ENCODE data around the gene CTCF.
A peak's percentile ranks its signal among the peaks of the same experiment; 100 is the strongest.

CTCF gene

DNA sequence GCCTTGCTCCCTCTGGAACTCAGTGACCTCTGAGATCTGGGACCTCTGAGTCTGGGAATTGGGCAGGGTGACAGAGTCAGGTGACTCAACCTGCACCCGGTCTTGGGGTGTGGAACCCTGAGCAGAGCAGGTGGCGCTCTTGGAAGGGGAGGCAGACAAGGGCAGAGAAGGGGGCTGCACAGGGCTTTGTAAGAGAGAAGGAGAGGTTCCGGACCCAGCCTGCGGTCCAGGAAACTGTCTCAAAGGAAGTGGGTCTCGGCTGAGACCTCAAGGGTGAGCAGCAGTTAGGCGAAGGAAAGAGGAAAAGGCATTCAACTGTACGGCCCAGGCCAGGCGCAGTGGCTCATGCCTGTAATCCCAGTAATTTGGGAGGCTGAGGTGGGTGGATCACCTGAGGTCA, 43.6 kb upstream of the CTCF start:
- no peak for DNase-seq (ENCODE audit: low read depth in 2 of 2)
- no peak overlapping the region for H3K4me3 ChIP-seq (replicated peaks in 1 of 2; ENCODE audit: low read depth in 2 of 2, low read length in 2 of 2)
- TF ChIP-seq, protein P1, sequence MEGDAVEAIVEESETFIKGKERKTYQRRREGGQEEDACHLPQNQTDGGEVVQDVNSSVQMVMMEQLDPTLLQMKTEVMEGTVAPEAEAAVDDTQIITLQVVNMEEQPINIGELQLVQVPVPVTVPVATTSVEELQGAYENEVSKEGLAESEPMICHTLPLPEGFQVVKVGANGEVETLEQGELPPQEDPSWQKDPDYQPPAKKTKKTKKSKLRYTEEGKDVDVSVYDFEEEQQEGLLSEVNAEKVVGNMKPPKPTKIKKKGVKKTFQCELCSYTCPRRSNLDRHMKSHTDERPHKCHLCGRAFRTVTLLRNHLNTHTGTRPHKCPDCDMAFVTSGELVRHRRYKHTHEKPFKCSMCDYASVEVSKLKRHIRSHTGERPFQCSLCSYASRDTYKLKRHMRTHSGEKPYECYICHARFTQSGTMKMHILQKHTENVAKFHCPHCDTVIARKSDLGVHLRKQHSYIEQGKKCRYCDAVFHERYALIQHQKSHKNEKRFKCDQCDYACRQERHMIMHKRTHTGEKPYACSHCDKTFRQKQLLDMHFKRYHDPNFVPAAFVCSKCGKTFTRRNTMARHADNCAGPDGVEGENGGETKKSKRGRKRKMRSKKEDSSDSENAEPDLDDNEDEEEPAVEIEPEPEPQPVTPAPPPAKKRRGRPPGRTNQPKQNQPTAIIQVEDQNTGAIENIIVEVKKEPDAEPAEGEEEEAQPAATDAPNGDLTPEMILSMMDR (IDR thresholded peaks at IDR 0.05; ENCODE audit: low read depth, low read length): no peak

DNA sequence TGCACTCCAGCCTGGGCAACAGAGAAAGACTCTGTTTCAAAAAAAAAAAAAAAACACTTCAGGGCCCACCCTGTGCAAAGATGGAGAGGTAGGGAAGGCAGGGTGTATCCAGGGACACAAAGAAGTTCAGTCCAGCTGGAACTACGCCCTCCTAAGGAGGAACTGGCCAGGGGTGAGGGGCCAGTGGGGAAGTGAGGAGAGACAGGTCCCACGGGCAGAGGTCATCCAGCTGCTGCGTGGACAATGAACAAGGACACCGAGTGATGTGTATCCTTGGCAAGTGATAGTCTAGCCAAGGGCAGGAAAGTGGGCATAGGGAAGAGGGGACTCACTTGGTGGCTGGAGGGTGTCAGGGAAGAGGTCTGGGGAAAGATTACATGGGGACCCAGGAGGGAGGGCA, 43.1 kb upstream of the CTCF start:
- TF ChIP-seq, protein P1 (IDR thresholded peaks at IDR 0.05; ENCODE audit: low read depth, low read length): no peak
- H3K4me3 ChIP-seq (replicated peaks in 1 of 2; ENCODE audit: low read depth in 2 of 2, low read length in 2 of 2): no peak overlapping the region
- no peak for DNase-seq (ENCODE audit: low read depth in 2 of 2)

DNA sequence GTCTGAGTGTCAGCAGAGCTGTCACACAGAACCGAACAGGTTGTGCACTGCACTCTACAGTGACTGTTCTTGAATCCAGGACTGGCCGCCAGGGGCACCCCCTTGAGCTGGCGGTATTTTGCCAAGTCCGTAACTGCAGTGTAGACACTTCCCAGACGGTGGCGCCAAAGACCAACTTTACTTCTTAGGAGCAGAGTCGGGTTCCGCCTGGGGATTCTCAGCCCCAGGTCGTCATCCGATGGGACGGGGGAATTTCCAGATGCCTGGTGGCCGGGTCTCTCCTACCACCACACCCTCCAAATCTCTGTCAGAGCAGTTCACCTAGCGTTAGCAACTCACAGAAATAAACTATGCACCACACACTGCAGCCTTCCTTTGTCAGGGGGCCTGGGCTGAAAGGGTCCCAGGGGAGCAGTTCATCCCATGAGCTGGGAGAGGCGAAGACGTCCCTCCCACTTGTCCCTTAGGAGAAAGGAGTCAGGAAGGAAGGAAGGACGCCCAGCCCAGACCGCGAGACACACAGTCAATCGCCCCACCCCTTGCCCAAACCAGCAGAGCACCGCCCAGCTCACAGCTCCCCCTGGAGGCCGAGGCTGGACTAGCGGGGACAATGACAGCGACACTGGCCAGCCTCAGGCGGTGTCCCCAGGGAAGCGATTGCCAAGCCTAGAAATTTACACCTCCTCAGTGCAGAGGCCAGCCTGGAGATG, 41.1 kb upstream of the CTCF start:
- TF ChIP-seq, protein P1 (IDR thresholded peaks at IDR 0.05; ENCODE audit: low read depth, low read length): peak; percentile 98
- peak overlapping the region; percentile 49 to 56 for H3K4me3 ChIP-seq (replicated peaks in 1 of 2; ENCODE audit: low read depth in 2 of 2, low read length in 2 of 2)
- peak; percentile 96 to 99 for DNase-seq (ENCODE audit: low read depth in 2 of 2)

DNA sequence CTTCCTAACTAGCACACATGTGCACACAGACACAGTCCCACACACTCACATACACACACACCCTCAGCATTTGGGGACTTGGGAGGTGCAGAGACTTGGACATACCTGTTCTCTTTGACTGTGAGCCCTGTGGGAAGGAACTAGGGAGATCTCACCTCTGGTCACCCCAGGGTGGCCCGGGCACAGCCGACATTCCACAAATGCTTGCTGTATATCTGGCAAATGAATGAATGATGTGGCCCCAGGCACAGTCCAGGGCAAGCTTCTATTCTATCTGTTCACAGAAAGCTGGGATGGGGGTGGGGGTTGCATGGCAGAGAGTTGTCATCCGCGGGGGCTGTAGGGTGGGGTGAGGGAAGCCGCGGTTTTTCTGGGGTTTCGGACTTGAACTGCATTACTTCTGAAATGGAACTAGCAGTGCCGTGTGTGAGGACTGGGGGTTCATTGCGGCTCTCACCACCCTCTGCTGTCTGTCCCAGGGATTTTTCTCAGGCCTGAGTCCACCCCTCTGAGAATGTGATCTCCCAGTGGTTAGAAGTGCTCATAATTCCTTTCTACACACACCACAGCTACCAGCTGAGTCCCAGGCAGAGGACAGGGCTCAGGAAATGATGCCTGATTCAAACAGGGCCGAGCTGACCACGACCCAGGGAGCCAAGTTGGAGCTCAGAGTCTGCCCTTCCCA, 37.0 kb upstream of the CTCF start:
- TF ChIP-seq, protein P1 (IDR thresholded peaks at IDR 0.05; ENCODE audit: low read depth, low read length): no peak
- DNase-seq (ENCODE audit: low read depth in 2 of 2): no peak
- H3K4me3 ChIP-seq (replicated peaks in 1 of 2; ENCODE audit: low read depth in 2 of 2, low read length in 2 of 2): no peak overlapping the region

DNA sequence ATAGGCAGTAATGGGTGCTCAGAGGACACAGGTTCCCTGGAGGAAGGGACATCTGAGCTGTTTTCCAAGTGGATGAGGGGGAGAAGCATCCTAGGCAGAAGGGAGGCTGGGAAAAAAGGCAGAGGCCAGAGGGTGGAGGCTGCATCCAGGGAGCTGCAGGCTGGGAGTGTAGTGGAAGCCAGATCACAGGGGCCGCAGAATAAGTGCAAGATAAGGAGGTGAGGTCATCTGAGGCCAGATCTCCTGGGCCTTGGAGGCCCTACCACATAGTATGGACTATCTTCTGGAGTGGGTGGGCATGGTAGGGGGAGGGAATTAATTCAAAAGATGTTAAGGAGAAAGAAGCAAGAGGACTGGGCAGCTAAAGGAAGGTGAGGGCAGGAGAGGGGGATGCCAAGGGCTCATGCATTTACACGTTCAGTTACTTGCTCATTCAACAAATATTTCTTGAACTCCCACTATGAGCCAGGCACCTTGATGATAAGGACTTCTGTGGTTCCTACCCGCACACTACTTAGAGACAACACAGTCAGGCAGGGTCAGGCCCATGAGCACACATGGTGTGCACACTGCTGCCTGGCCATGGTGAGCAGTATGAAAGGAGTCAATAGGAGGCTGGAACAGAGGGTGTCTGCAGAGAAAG, 36.1 kb upstream of the CTCF start:
- TF ChIP-seq, protein P1 (IDR thresholded peaks at IDR 0.05; ENCODE audit: low read depth, low read length): no peak
- no peak for DNase-seq (ENCODE audit: low read depth in 2 of 2)
- H3K4me3 ChIP-seq (replicated peaks in 1 of 2; ENCODE audit: low read depth in 2 of 2, low read length in 2 of 2): no peak overlapping the region

DNA sequence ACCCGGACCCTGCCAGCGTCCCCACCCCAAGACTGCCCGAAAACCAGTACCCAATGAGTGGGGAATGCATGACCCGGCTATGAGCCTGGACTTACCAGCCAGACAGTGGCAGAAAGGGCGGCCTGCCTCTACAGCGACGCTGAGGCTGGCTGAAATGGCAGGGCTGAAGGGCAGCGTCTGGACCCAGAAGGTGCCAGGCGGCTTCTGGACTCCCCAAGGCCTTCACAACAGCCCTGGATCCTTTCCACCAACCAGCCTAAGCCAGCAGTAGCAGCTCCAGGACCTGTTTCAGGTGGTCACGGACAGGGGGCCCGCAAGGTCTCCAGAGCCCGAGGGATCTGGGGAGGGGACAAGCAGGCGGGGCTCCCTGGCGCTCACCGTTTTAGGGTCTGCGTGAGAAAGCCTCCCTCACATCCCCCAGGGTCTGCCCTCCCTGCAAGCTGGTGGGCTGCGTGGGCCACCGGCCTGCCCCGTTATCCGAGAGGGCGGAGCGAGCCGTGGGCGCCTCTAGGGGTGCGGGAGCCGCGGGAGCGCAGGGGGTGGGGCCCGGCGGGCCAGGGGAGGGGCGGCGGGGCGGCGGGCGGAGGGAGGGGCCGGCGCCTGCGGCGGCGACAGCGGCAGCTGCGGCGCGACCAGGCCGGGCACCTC, 34.0 kb upstream of the CTCF start, which contains the start of gene RIPOR1:
RIPOR1 (plus strand) TSS at position 608 of the 648 bp plus-strand sequence. CDS start 9,618 bp downstream, outside the sequence.
- TF ChIP-seq, protein P1 (IDR thresholded peaks at IDR 0.05; ENCODE audit: low read depth, low read length): no peak
- no peak for DNase-seq (ENCODE audit: low read depth in 2 of 2)
- H3K4me3 ChIP-seq (replicated peaks in 1 of 2; ENCODE audit: low read depth in 2 of 2, low read length in 2 of 2): peak within 1 kb of the TSS; percentile 69 to 79
